Vagina (tissue), 2 donors: ENCODE data around the gene MORC2. TPM values are rescaled to one million over a fixed set of nuclear protein-coding genes. Genes with fewer than 3 reads are reported as not detected.

Source experiments
- DNase-seq, 2 donors: peaks; one replicate each; pipeline ENCODE4 v3.0.0-alpha.2; 2017; ENCODE audit errors: extremely low spot score in 2 of 2
- H3K27ac ChIP-seq: fragments of 200-600 bp; sonication (generic); one replicate; pipeline ENCODE4 v1.5.1; 2019
- H3K27me3 ChIP-seq: fragments of 200-600 bp; sonication (generic); one replicate; pipeline ENCODE4 v1.5.1; 2019
- H3K36me3 ChIP-seq, 2 donors: fragments of 200-600 bp; sonication (generic); one replicate each; pipeline ENCODE4 v1.5.1; 2017 to 2019
- H3K4me1 ChIP-seq: fragments of 200-600 bp; sonication (generic); one replicate; pipeline ENCODE4 v1.5.1; 2019
- H3K4me3 ChIP-seq, 2 donors: fragments of 200-600 bp; sonication (generic); 1 replicate in 1 of 2; 2 replicates in 1 of 2; pipeline ENCODE4 v1.5.1; 2016 to 2019
- H3K9me3 ChIP-seq: fragments of 200-600 bp; sonication (generic); one replicate; pipeline ENCODE4 v1.5.1; 2019
- POLR2A ChIP-seq, 2 donors: fragments of 450-650 bp; IDR thresholded peaks; one replicate each; pipeline ENCODE4 v1.6.1; 2017; ENCODE audit warnings: antibody characterized with exemption in 2 of 2, mild to moderate bottlenecking in 2 of 2, moderate library complexity in 2 of 2
- POLR2AphosphoS5 ChIP-seq, 2 donors: sonication (generic); formaldehyde crosslinking; IDR thresholded peaks; one replicate each; pipeline ENCODE4 v1.9.0; 2017; ENCODE audit warnings: antibody characterized with exemption in 2 of 2, mild to moderate bottlenecking in 2 of 2, low read depth in 1 of 2; ENCODE audit not compliant: insufficient read depth in 1 of 2
- intact Hi-C: fragments of 100-400 bp; cut with DNase I; formaldehyde crosslinking; loops from one replicate; pipeline ENCODE4 v1.15.1; 2023
- total RNA-seq: library from RNA; depleted of rRNA; stranded (reverse); fragments of >200 nt; gene quantifications from one replicate; pipeline ENCODE4 v1.2.3, GENCODE V29; 2016
- TF ChIP-seq, protein P1 (sequence below), 3 experiments: fragments of 450-650 bp in 2 of 3; fragments of 200-600 bp in 1 of 3; sonication (generic) in 1 of 3; IDR thresholded peaks; one replicate each; pipeline ENCODE4 v1.5.1; 2017 to 2019; ENCODE audit warnings: antibody characterized with exemption in 3 of 3, mild to moderate bottlenecking in 2 of 3, moderate library complexity in 2 of 3

Gene MORC2
- total RNA-seq, 1 donor from 2014 or later, result 18.4 TPM

DNA sequence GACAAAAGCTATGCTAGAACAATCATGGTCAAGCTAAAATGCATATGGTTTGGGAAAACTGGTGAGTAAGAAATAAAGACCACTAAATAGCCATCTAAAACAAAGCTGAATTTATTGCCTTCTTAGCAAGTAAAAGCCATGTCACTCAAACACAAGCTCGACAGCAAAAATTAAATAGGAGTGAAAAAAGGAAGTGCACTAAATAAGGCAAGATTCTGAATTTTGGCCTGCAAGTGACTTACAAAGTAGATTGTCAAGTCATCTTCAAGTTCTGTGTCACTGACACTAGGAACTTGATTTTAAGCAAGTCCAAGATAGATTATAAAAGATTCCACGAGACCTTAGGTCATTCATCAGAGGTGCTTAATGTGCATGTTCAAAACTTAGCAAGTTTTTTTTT, 27.9 kb upstream of the MORC2 start:
- no peaks in the 10 kb centered on the region for H3K36me3 ChIP-seq
- no peaks in the 10 kb centered on the region for H3K4me1 ChIP-seq
- H3K4me3 ChIP-seq, result no peak overlapping the region
- intact Hi-C loops, result no loop called here
- H3K27me3 ChIP-seq, result no peaks in the 10 kb centered on the region
- no peak for DNase-seq
- TF ChIP-seq, protein P1, sequence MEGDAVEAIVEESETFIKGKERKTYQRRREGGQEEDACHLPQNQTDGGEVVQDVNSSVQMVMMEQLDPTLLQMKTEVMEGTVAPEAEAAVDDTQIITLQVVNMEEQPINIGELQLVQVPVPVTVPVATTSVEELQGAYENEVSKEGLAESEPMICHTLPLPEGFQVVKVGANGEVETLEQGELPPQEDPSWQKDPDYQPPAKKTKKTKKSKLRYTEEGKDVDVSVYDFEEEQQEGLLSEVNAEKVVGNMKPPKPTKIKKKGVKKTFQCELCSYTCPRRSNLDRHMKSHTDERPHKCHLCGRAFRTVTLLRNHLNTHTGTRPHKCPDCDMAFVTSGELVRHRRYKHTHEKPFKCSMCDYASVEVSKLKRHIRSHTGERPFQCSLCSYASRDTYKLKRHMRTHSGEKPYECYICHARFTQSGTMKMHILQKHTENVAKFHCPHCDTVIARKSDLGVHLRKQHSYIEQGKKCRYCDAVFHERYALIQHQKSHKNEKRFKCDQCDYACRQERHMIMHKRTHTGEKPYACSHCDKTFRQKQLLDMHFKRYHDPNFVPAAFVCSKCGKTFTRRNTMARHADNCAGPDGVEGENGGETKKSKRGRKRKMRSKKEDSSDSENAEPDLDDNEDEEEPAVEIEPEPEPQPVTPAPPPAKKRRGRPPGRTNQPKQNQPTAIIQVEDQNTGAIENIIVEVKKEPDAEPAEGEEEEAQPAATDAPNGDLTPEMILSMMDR (IDR thresholded peaks at IDR 0.05), result no peak
- no peak for TF ChIP-seq POLR2AphosphoS5 (IDR thresholded peaks at IDR 0.05; ENCODE audit: insufficient read depth in 1 of 2, low read depth in 1 of 2)
- no peak for TF ChIP-seq POLR2A (IDR thresholded peaks at IDR 0.05)
- no peak overlapping the region for H3K27ac ChIP-seq
- H3K9me3 ChIP-seq, result no peaks in the 10 kb centered on the region

DNA sequence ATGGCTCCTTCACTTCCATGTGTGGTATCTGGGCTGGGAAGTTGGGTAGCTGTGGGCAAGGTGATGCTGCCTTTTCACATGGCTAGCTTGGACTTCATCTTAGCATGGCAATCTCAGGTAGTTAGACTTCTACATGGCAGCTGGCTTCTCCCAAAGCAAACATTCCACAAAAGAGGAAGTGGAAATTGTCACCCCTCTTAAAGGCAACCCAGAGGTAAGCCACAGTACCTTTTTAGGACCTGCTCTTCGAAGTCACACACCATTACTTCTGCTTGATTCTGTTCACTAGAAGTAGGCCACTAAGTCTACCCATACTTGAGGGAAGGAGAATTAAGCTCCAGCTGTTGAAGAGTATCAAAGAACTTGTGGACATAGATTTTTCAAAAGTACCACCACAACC, 26.4 kb upstream of the MORC2 start:
- intact Hi-C loops, result no loop called here
- Histone ChIP-seq H3K4me1 (no peaks in the 10 kb centered on the region), H3K27ac (no peak overlapping the region), H3K9me3 (no peaks in the 10 kb centered on the region), H3K4me3 (no peak overlapping the region), H3K27me3 (no peaks in the 10 kb centered on the region), H3K36me3 (no peaks in the 10 kb centered on the region)
- TF ChIP-seq POLR2A (IDR thresholded peaks at IDR 0.05) (no peak), POLR2AphosphoS5 (IDR thresholded peaks at IDR 0.05; ENCODE audit: insufficient read depth in 1 of 2, low read depth in 1 of 2) (no peak)
- TF ChIP-seq, protein P1 (IDR thresholded peaks at IDR 0.05), result no peak
- DNase-seq, result no peak

DNA sequence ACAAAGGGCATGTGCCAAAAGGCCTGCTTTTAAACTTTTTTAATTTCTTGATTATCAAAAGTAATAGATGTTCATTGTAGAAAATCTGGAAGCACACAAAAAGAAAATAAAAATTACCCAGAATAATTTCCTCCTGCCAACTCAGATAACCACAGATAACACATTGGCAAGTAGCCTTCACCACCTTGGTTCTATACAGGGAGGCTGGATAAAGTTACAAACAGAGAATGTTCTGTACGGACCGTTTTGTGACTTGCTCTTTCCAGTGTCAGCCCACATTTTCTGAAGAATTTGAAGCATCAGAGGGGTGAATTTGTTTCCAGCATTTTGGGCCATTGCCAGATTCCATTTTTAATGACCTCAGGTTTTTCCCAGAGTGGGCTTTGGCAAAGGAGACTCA, 24.0 kb upstream of the MORC2 start:
- intact Hi-C loops, result no loop called here
- no peaks in the 10 kb centered on the region for H3K27me3 ChIP-seq
- H3K36me3 ChIP-seq, result no peaks in the 10 kb centered on the region
- TF ChIP-seq, protein P1 (IDR thresholded peaks at IDR 0.05), result no peak
- no peak for TF ChIP-seq POLR2AphosphoS5 (IDR thresholded peaks at IDR 0.05; ENCODE audit: insufficient read depth in 1 of 2, low read depth in 1 of 2)
- no peak for TF ChIP-seq POLR2A (IDR thresholded peaks at IDR 0.05)
- H3K4me3 ChIP-seq, result no peak overlapping the region
- H3K9me3 ChIP-seq, result no peaks in the 10 kb centered on the region
- DNase-seq, result no peak
- H3K4me1 ChIP-seq, result no peaks in the 10 kb centered on the region
- H3K27ac ChIP-seq, result no peak overlapping the region

DNA sequence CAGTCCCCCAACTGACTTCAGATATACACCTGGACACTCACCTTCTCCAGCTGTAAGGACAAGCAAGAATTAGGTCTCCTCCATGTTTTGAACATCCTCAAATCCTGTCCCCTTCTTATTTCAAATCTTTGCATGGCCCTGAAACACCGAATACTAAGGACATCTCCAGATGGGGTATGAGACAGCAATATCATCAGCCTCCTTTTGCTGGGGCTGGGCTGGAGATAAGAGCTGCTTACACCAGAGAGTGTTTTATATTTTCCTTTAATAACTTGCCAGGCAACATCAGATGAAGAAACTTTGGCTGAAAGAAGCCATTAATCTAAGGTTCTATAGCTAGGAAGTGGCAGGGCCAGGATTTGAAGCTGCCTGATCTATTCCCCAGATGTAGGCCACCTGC, 22.1 kb upstream of the MORC2 start:
- H3K27ac ChIP-seq, result no peak overlapping the region
- TF ChIP-seq POLR2AphosphoS5 (IDR thresholded peaks at IDR 0.05; ENCODE audit: insufficient read depth in 1 of 2, low read depth in 1 of 2) (no peak), POLR2A (IDR thresholded peaks at IDR 0.05) (no peak)
- no peaks in the 10 kb centered on the region for H3K9me3 ChIP-seq
- no peaks in the 10 kb centered on the region for H3K4me1 ChIP-seq
- DNase-seq, result no peak
- no peaks in the 10 kb centered on the region for H3K27me3 ChIP-seq
- intact Hi-C loops, result no loop called here
- H3K36me3 ChIP-seq, result no peaks in the 10 kb centered on the region
- no peak overlapping the region for H3K4me3 ChIP-seq

DNA sequence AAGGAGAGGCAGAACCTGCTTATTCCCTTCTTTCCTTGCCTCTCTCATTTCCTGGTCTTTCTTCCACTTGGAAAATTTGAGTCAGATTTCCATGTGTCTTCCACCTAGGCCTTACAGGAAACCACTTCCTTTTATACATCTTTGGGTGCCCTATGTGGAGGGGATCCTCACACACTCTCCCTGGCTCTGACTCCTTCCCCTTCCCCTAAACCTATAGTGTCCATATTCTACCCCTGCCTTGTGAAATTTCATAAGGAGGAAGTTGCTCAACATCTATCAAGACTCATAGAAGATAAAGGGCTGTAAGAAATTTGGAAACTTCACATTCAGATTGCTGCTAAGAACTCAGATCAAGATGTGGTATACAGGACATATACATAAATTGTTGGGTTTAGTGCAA, 20.9 kb upstream of the MORC2 start:
- TF ChIP-seq POLR2A (IDR thresholded peaks at IDR 0.05) (no peak), POLR2AphosphoS5 (IDR thresholded peaks at IDR 0.05; ENCODE audit: insufficient read depth in 1 of 2, low read depth in 1 of 2) (no peak)
- TF ChIP-seq, protein P1 (IDR thresholded peaks at IDR 0.05), result no peak
- intact Hi-C loops, result no loop called here
- no peaks in the 10 kb centered on the region for H3K9me3 ChIP-seq

More for the DNA sequence above, 20.9 kb upstream of the MORC2 start:
- no peaks in the 10 kb centered on the region for H3K4me1 ChIP-seq
- H3K36me3 ChIP-seq, result no peaks in the 10 kb centered on the region
- DNase-seq, result no peak
- no peak overlapping the region for H3K4me3 ChIP-seq
- no peaks in the 10 kb centered on the region for H3K27me3 ChIP-seq
- H3K27ac ChIP-seq, result no peak overlapping the region
